ENCODE data around the gene ENPP7.

DNA sequence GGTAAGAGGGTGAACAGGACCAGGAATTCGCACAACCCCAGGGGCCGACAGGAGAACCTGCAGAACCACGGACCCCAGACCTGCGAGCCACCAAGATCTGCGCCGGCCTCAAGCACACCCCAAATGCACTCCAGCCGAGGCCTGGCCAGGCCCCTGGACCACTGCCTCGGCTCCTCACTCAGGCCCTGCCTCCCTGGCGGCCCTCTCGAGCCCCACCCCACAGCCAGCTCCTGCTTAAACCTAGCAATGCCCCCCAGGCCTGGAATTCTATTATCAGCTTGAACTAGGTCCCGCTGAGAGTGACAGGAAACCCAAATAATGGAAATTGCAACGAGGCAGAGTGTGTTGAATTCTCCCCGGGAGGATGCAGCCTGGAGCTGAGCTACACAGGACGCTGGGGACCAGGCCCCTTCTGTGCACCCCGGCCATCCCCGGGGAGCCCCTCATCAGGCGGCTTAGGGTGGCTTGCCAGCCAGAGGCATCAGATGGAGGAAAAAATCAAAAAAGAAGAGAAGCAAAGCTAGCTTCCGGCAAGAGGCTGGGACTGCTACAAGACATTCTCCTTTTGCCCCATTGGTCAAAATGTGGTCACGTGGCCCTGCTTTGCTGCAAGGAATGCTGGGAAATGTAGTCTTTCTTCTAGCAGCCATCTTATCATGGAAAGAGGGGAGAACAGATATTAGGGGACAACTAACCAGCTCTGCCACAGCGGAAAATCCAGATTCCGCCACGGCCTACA, 2.4 kb upstream of the ENPP7 start:
- TF ChIP-seq, protein P1, sequence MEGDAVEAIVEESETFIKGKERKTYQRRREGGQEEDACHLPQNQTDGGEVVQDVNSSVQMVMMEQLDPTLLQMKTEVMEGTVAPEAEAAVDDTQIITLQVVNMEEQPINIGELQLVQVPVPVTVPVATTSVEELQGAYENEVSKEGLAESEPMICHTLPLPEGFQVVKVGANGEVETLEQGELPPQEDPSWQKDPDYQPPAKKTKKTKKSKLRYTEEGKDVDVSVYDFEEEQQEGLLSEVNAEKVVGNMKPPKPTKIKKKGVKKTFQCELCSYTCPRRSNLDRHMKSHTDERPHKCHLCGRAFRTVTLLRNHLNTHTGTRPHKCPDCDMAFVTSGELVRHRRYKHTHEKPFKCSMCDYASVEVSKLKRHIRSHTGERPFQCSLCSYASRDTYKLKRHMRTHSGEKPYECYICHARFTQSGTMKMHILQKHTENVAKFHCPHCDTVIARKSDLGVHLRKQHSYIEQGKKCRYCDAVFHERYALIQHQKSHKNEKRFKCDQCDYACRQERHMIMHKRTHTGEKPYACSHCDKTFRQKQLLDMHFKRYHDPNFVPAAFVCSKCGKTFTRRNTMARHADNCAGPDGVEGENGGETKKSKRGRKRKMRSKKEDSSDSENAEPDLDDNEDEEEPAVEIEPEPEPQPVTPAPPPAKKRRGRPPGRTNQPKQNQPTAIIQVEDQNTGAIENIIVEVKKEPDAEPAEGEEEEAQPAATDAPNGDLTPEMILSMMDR (IDR thresholded peaks at IDR 0.05 in 2 of 3, conservative IDR thresholded peaks at IDR 0.05 in 1 of 3; ENCODE audit: borderline replicate concordance in 1 of 3, insufficient read depth in 1 of 3, low read depth in 2 of 3, low read length in 2 of 3) = no peak
- TF ChIP-seq, protein P2, sequence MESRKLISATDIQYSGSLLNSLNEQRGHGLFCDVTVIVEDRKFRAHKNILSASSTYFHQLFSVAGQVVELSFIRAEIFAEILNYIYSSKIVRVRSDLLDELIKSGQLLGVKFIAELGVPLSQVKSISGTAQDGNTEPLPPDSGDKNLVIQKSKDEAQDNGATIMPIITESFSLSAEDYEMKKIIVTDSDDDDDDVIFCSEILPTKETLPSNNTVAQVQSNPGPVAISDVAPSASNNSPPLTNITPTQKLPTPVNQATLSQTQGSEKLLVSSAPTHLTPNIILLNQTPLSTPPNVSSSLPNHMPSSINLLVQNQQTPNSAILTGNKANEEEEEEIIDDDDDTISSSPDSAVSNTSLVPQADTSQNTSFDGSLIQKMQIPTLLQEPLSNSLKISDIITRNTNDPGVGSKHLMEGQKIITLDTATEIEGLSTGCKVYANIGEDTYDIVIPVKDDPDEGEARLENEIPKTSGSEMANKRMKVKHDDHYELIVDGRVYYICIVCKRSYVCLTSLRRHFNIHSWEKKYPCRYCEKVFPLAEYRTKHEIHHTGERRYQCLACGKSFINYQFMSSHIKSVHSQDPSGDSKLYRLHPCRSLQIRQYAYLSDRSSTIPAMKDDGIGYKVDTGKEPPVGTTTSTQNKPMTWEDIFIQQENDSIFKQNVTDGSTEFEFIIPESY (IDR thresholded peaks at IDR 0.05; ENCODE audit: extremely low read depth, insufficient replicate concordance, low read length) = no peak
- TF ChIP-seq SRF (IDR thresholded peaks at IDR 0.05; ENCODE audit: low read depth) = no peak
